Neural progenitor cell (in vitro differentiated cells): ENCODE data around the gene RPS6KA3. TPM values are rescaled to one million over a fixed set of nuclear protein-coding genes. Genes with fewer than 3 reads are reported as not detected.

ENCODE experiments used
- DNase-seq: peaks from one replicate; pipeline ENCODE4 v3.0.0-alpha.2; 2016; ENCODE audit warnings: low spot score
- H2AFZ ChIP-seq: fragments of 200-600 bp; sonication (generic); replicated peaks from 2 replicates; pipeline ENCODE4 v1.6.1; 2016; ENCODE audit warnings: antibody characterized with exemption
- H3F3A ChIP-seq: fragments of 200-600 bp; sonication (generic); 2 replicates; pipeline ENCODE4 v1.6.1; 2016; ENCODE audit warnings: antibody characterized with exemption, low read depth
- H3K27ac ChIP-seq: fragments of 200-600 bp; sonication (generic); 2 replicates; pipeline ENCODE4 v1.5.1; 2016; ENCODE audit warnings: mild to moderate bottlenecking
- H3K27me3 ChIP-seq: fragments of 200-600 bp; sonication (generic); 2 replicates; pipeline ENCODE4 v1.6.1; 2016; ENCODE audit warnings: mild to moderate bottlenecking, moderate library complexity
- H3K36me3 ChIP-seq: fragments of 200-600 bp; sonication (generic); 2 replicates; pipeline ENCODE4 v1.5.1; 2016
- H3K4me1 ChIP-seq: fragments of 200-600 bp; sonication (generic); 2 replicates; pipeline ENCODE4 v1.6.1; 2016; ENCODE audit warnings: mixed run types
- H3K4me2 ChIP-seq: fragments of 200-600 bp; sonication (generic); 2 replicates; pipeline ENCODE4 v1.6.1; 2016
- H3K4me3 ChIP-seq: fragments of 200-600 bp; sonication (generic); 2 replicates; pipeline ENCODE4 v1.5.1; 2016
- H3K79me2 ChIP-seq: fragments of 200-600 bp; sonication (generic); 2 replicates; pipeline ENCODE4 v1.6.1; 2016; ENCODE audit warnings: low read depth
- H3K9ac ChIP-seq: fragments of 200-600 bp; sonication (generic); 2 replicates; pipeline ENCODE4 v1.6.1; 2016
- H3K9me3 ChIP-seq: fragments of 200-600 bp; sonication (generic); 2 replicates; pipeline ENCODE4 v1.5.1; 2016; ENCODE audit warnings: low read depth
- H4K20me1 ChIP-seq: fragments of 200-600 bp; sonication (generic); 2 replicates; pipeline ENCODE4 v1.6.1; 2016; ENCODE audit warnings: low read depth
- H3K27ac Mint-ChIP-seq: 3 replicates; pipeline ENCODE4 v1.8.0; 2021; ENCODE audit warnings: mixed read lengths
- H3K27me3 Mint-ChIP-seq: 2 replicates; pipeline ENCODE4 v1.8.0; 2022; ENCODE audit warnings: low read depth, mild to moderate bottlenecking, inconsistent platforms, moderate library complexity, mixed read lengths; ENCODE audit not compliant: insufficient read depth
- H3K36me3 Mint-ChIP-seq: 3 replicates; pipeline ENCODE4 v1.8.0; 2021; ENCODE audit warnings: mixed read lengths
- H3K4me1 Mint-ChIP-seq: 3 replicates; pipeline ENCODE4 v1.8.0; 2021; ENCODE audit warnings: mixed read lengths
- H3K4me3 Mint-ChIP-seq: 3 replicates; pipeline ENCODE4 v1.8.0; 2021; ENCODE audit warnings: mild to moderate bottlenecking, moderate library complexity, mixed read lengths
- H3K9me3 Mint-ChIP-seq: 3 replicates; pipeline ENCODE4 v1.8.0; 2020; ENCODE audit warnings: mixed read lengths
- CTCF ChIP-seq: fragments of 200-600 bp; sonication (generic); IDR thresholded peaks from 2 replicates; pipeline ENCODE4 v1.5.1; 2017; ENCODE audit warnings: antibody characterized with exemption, mild to moderate bottlenecking
- EZH2 ChIP-seq: fragments of 200-600 bp; sonication (generic); IDR thresholded peaks from 2 replicates; pipeline ENCODE4 v1.6.1; 2017; ENCODE audit warnings: antibody characterized with exemption, mild to moderate bottlenecking, moderate library complexity
- EZH2phosphoT487 ChIP-seq: fragments of 200-600 bp; sonication (generic); IDR thresholded peaks from 2 replicates; pipeline ENCODE4 v1.6.1; 2017; ENCODE audit warnings: antibody characterized with exemption
- total RNA-seq: library from RNA; depleted of rRNA; stranded (reverse); fragments of >200 nt; gene quantifications from 2 replicates; pipeline ENCODE4 v1.2.3, GENCODE V29; 2015; ENCODE audit warnings: low replicate concordance

RPS6KA3 gene
- total RNA-seq, 1 donor from 2014 or later: 32.2 TPM

GRCh38 chrX:20265726-20266681 lies 705 bp downstream of the RPS6KA3 start:
- Histone ChIP-seq H3K4me2 (peak overlapping the region; percentile 81), H3K27ac (no peak overlapping the region), H3K9me3 (no peaks in the 10 kb centered on the region), H3K27me3 (peaks cover 32% of the 10 kb centered on the region), H3F3A (peaks cover 4% of the 10 kb centered on the region), H4K20me1 (peaks cover 35% of the 10 kb centered on the region), H3K9ac (peak overlapping the region; percentile 35), H3K4me1 (no peaks in the 10 kb centered on the region), H3K79me2 (peaks cover 52% of the 10 kb centered on the region), H3K36me3 (no peaks in the 10 kb centered on the region), H2AFZ (no peak overlapping the region), H3K4me3 (peak overlapping the region; percentile 77)
- no peaks in the 10 kb centered on the region for H3K9me3 Mint-ChIP-seq
- H3K4me3 Mint-ChIP-seq: peak overlapping the region; percentile 95
- H3K36me3 Mint-ChIP-seq: no peaks in the 10 kb centered on the region
- peaks cover 7% of the 10 kb centered on the region for H3K27me3 Mint-ChIP-seq
- TF ChIP-seq EZH2phosphoT487 (no peak), EZH2 (no peak)
- peak; percentile 31 for DNase-seq
- H3K4me1 Mint-ChIP-seq: peaks cover 9% of the 10 kb centered on the region
- no peak overlapping the region for H3K27ac Mint-ChIP-seq

- H3K4me3 ChIP-seq: peak overlapping the region; percentile 77
- no peaks in the 10 kb centered on the region for H3K36me3 Mint-ChIP-seq
- H4K20me1 ChIP-seq: peaks cover 35% of the 10 kb centered on the region
- peak overlapping the region; percentile 81 for H3K4me2 ChIP-seq
- peak overlapping the region; percentile 95 for H3K4me3 Mint-ChIP-seq
- no peaks in the 10 kb centered on the region for H3K9me3 ChIP-seq
- H3K9ac ChIP-seq: no peak overlapping the region
- no peak overlapping the region for H2AFZ ChIP-seq
- H3K27me3 Mint-ChIP-seq: peaks cover 7% of the 10 kb centered on the region
- peaks cover 25% of the 10 kb centered on the region for H3K27me3 ChIP-seq
- TF ChIP-seq CTCF (no peak), EZH2phosphoT487 (no peak), EZH2 (no peak)
- H3K27ac Mint-ChIP-seq: peak overlapping the region; percentile 91
- peaks cover 4% of the 10 kb centered on the region for H3F3A ChIP-seq
- no peaks in the 10 kb centered on the region for H3K36me3 ChIP-seq
- peaks cover 9% of the 10 kb centered on the region for H3K4me1 Mint-ChIP-seq
- H3K9me3 Mint-ChIP-seq: no peaks in the 10 kb centered on the region
- H3K79me2 ChIP-seq: peaks cover 59% of the 10 kb centered on the region
- H3K27ac ChIP-seq: no peak overlapping the region
- no peaks in the 10 kb centered on the region for H3K4me1 ChIP-seq
- peak; percentile 75 for DNase-seq
Observed at GRCh38 chrX:20265221-20265725, 1.4 kb downstream of the RPS6KA3 start.

GRCh38 chrX:20263474-20263873 lies 3.2 kb downstream of the RPS6KA3 start:
- Histone ChIP-seq H3K27me3 (peaks cover 7% of the 10 kb centered on the region), H3K36me3 (no peaks in the 10 kb centered on the region), H4K20me1 (peaks cover 35% of the 10 kb centered on the region), H3K4me3 (no peak overlapping the region), H3K27ac (no peak overlapping the region), H3K4me1 (no peaks in the 10 kb centered on the region), H3K79me2 (peaks cover 69% of the 10 kb centered on the region), H3F3A (peaks cover 4% of the 10 kb centered on the region), H3K9ac (no peak overlapping the region), H3K4me2 (no peak overlapping the region), H2AFZ (no peak overlapping the region), H3K9me3 (no peaks in the 10 kb centered on the region)
- no peak for DNase-seq
- Mint-ChIP-seq H3K9me3 (no peaks in the 10 kb centered on the region), H3K36me3 (no peaks in the 10 kb centered on the region), H3K27me3 (peaks cover 7% of the 10 kb centered on the region), H3K27ac (no peak overlapping the region), H3K4me1 (peaks cover 9% of the 10 kb centered on the region), H3K4me3 (peak overlapping the region; percentile 67)
- no peak for TF ChIP-seq EZH2
- no peak for TF ChIP-seq CTCF
- TF ChIP-seq EZH2phosphoT487: no peak

GRCh38 chrX:20260885-20261284 lies 5.8 kb downstream of the RPS6KA3 start:
- no peak overlapping the region for H2AFZ ChIP-seq
- Mint-ChIP-seq H3K27ac (no peak overlapping the region), H3K9me3 (peaks cover 5% of the 10 kb centered on the region), H3K4me3 (no peak overlapping the region), H3K4me1 (peaks cover 9% of the 10 kb centered on the region), H3K36me3 (peaks cover 5% of the 10 kb centered on the region), H3K27me3 (peaks cover 3% of the 10 kb centered on the region)
- peaks cover 35% of the 10 kb centered on the region for H4K20me1 ChIP-seq
- no peaks in the 10 kb centered on the region for H3K9me3 ChIP-seq
- H3K79me2 ChIP-seq: peaks cover 68% of the 10 kb centered on the region
- no peaks in the 10 kb centered on the region for H3F3A ChIP-seq
- H3K4me2 ChIP-seq: no peak overlapping the region
- no peaks in the 10 kb centered on the region for H3K4me1 ChIP-seq
- no peak for TF ChIP-seq CTCF
- no peak for TF ChIP-seq EZH2
- TF ChIP-seq EZH2phosphoT487: no peak
- no peak for DNase-seq
- no peaks in the 10 kb centered on the region for H3K36me3 ChIP-seq
- H3K4me3 ChIP-seq: no peak overlapping the region
- no peaks in the 10 kb centered on the region for H3K27me3 ChIP-seq
- no peak overlapping the region for H3K27ac ChIP-seq
- H3K9ac ChIP-seq: no peak overlapping the region
